GM10248 (cell line): ENCODE data around the gene COMMD7.

Experiments used
- CTCF ChIA-PET: fragments of 300-600 bp; sonication (Branson Sonifier 250); formaldehyde crosslinking; extraction: SDS; loops from one replicate; lab custom pipeline; 2021; ENCODE audit warnings: antibody characterized with exemption; lab: Yijun Ruan, JAX
- POLR2A ChIA-PET: fragments of 350-650 bp; sonication (Branson Sonifier 250); formaldehyde crosslinking; extraction: SDS; loops from one replicate; lab custom pipeline; 2020; ENCODE audit warnings: antibody characterized with exemption; lab: Yijun Ruan, JAX
- DNase-seq: peaks from one replicate; pipeline ENCODE4 v3.0.0; 2012; ENCODE audit errors: extremely low spot score
- CTCF ChIP-seq: IDR thresholded peaks from 2 replicates; pipeline ENCODE4 v1.5.1; 2012; ENCODE audit warnings: mild to moderate bottlenecking, low read depth; ENCODE audit errors: extremely low read depth, missing control alignments, control extremely low read depth

Gene COMMD7

GRCh38 chr20:32743237-32744112 lies at the start of gene COMMD7:
TSS of gene COMMD7 (minus strand) at chr20:32743467. CDS start at chr20:32743391, 76 bp downstream.
- peak; percentile 73 for DNase-seq
- CTCF ChIA-PET, result interaction anchor here (1.2 to 1.5 kb wide), 4 partner anchors 12 to 35 kb away, joined by 3 to 6 read pairs (median 6); partner anchors contain the start of gene DNMT3B
- POLR2A ChIA-PET, result interaction anchor here (0.9 kb wide), 1 partner anchor 11 kb away, joined by 4 read pairs; no protein-coding TSS in a partner anchor
- TF ChIP-seq CTCF, result no peak

DNA sequence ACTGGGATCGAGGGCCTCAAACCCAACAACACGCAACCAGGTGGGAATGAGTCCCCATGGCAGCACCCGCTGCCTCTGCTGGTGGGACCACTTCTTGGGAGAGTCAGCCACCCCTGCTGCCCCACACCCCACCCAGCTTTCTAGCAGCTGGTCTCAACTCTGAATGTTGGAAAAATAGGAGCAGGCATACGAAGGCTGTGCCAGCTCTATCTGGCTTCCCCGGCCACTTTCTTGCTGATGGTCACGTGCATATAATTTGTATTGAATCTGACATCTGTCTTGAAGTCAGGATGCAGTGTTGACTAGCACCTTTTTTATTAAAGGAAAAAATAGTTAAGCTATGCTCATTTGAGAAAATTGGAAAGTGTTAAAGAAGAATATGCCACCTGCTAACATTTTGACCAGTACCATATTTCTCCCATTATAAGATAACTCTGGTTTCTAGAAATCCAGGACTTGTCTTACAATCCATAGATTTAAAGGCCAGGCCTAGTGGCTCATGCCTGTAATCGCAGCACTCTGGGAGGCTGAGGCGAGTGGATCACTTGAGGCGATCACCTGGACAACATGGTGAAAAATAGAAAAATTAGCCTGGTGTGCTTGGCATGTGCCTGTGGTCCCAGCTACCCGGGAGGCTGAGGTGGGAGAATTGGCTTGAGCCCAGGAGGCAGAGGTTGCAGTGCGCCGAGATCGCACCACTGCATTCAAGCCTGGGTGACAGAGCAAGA lies 49.6 kb upstream of the COMMD7 start:
- no peak for TF ChIP-seq CTCF
- DNase-seq, result no peak
- ChIA-PET CTCF (interaction anchor here (0.7 to 2.4 kb wide), 10 partner anchors 12 to 303 kb away, joined by 3 to 24 read pairs (median 4); partner anchors contain the start of genes C20orf203 and MAPRE1), POLR2A (no interaction called here)

DNA sequence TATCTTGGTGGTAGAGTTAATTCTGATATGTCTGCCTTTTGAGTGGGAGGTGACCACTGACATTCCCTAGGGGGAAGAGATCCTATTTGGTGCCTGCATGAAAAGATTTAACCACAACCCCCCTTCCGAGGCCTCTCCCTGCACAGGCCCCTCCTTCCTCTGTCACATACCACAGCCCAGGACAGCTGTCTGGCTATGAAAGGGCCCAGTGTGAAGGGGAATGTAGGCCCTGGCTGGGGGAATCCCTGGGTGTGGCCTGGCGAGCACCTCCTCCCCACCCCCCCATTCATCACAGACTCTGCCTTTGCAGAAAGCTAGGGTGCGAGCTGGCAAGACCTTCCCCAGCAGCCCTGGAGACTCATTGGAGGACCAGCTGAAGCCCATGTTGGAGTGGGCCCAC lies 49.0 kb upstream of the COMMD7 start:
- POLR2A ChIA-PET, result no interaction called here
- peak; percentile 80 for DNase-seq
- no peak for TF ChIP-seq CTCF
- CTCF ChIA-PET, result interaction anchor here (0.7 to 2.4 kb wide), 10 partner anchors 13 to 304 kb away, joined by 3 to 24 read pairs (median 4); partner anchors contain the start of genes C20orf203 and MAPRE1

DNA sequence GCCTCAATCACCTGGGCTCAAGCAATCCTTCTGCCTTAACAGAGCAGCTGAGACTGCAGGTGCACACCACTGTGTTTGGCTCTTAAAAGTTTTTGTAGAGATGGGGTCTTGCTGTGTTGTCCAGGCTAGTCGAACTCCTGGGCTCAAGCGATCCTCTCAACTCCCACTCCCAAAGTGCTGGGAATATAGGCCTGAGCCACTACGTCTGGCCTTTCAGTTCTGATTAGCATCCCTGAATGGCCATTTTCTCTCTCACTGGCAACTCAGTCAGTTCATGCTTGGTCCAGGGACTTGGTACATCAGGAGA lies 47.4 kb upstream of the COMMD7 start:
- no peak for TF ChIP-seq CTCF
- ChIA-PET POLR2A (no interaction called here), CTCF (interaction anchor here (0.6 to 3.1 kb wide), 38 partner anchors 8 to 539 kb away, joined by 3 to 53 read pairs (median 4); partner anchors contain the start of genes C20orf203 and DNMT3B)
- DNase-seq, result no peak

DNA sequence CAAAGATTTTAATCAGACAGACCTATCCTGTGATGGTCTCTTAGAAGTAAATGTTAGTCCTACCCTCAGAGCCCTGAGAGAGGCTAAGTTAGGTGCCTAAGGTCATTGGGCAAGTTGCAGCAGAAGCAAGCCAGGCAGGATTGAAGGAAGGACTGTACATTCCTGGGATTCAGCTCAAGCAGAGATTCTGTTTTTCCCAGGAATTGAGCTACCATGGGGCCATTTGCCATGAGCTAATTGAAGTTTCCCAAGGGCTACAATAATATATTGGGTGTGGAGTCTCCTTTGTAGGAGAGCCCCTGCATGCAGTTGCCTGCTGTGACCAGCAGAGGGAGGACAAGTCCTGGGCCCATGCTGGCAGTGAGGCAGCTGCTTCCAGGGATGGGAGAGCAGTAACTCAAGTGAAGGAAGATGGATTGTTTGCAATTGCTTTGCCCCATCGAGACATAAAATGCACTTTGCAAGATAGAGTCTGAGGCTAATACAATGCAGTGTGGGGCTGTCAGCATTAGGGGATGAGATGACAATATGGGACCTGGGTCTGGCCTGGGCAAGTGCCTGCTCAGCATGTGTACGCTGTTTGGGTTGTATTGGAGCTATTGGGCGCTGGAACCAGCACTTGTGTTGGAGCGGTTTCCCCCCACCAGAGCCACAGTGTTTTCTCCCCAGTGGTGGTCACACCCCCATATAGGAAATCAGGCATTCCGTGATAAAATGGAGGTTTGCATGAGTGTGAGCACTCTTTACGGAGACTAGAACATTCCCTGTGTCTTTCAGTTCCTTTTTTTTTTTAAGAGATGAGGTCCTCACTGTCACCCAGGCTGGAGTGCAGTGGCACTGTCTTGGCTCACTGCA lies 46.9 kb upstream of the COMMD7 start:
- CTCF ChIA-PET, result interaction anchor here (0.6 to 3.1 kb wide), 55 partner anchors 9 to 540 kb away, joined by 3 to 53 read pairs (median 4); partner anchors contain the start of genes C20orf203, DNMT3B and SUN5
- DNase-seq, result peak; percentile 87
- POLR2A ChIA-PET, result no interaction called here
- TF ChIP-seq CTCF, result peak; percentile 99
